NCI-H69 (cell line): ENCODE results near the gene COL5A1.

Experiments used
- DNase-seq: peaks from one replicate; lab custom pipeline; 2025; lab: John Stamatoyannopoulos, UW

Gene COL5A1

DNA sequence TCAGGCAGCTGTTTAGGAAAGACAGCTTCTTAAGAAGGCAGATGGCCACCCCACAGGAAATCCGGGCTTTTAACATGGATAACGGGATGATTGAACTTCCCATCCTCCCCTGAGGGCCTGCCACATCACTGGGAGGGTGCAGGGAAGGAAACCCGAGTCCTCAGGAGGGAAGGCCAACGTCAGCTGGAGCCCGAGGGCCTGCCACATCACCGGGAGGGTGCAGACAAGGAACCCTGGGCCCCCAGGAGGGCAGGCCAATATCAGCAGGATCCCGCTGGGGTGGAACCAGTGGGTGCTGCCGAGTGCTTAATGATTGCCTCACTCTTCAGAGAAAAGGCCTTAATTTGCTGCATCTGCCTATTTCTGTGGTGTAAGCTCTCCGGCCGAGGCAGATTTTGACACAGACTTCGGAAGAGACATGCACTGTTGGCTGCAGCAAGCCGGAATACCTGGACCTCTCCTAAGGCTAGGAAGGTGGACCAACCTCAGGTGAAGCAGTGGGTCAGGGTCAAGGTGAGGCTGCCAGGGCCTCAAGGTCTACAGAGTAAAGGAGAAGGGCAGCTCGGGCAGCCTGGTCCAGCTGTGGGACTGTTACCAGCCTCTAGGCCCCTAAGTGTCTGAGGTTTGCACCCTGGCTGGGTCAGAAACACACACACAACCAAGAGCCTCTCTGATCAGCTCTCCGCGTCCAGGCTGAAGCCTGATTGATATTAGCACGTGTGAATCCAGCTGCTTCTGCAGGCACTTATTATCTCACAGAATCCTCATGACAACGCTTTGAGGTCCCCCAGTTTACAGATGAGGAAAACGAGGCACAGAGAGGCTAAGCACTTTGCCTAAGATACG lies 14.8 kb upstream of the COL5A1 start:
- DNase-seq = peak; percentile 10

DNA sequence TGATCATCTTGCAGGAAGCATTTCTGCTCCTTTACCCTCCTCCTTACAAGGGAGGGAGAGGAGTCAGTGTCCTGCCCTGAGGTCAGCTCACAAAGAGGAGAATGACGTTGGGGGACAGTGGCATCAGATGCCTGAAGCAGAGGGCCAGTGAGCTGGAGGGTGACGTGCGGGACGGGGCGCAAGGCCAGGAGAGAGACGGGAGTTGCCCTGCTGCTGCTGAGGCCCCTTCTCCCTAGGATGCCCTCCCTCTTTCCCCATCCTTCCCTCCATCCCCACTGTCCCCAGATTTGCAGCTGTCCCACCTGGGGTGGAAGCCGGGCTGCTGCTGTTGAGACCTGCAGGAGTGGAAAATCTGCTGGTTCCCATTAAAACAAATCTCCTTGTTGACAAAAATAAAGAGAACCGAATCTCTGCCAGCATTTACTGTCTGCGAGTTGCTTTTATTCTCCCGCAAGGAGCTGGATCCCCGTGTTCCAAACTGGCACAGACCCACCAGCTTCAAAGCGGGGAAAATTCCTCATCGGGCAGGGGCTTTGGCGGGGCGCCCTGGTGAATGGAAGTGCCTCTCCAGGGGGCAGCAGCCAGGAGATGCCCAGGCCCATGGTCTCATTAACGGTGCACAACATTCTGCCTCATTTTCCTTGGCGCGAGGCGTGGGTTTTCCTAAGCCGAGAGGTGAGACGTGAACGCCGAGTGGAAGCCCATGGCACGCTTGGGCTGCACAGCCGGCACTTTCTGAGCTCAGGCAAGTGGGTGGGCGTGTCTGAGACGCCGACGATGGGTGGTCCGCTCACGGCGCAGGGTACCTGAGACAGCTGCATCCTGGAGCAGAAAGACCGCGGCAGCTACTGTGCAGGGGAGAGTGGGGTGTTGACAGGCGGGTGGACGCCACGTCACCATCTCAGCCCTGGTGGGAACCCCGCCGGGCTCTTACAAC lies 13.9 kb upstream of the COL5A1 start:
- DNase-seq = no peak

DNA sequence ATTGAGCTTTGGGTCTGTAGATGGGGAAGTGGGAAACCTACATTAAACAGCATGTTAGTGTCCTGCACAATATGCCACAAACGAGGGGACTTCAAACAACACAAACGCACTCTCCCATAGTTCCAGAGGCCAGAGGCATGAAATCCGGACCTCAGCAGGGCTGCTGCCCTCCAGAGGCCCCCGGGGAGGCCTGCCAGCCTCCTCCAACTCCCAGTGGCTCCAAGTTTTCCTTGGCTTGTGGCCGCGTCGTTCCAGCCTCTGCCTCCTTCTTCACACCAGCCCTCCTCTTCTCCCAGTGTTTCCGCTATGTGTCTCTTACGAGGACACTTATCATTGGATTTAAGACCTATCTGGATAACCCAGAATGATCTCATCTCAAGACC lies 13.3 kb upstream of the COL5A1 start:
- no peak for DNase-seq

DNA sequence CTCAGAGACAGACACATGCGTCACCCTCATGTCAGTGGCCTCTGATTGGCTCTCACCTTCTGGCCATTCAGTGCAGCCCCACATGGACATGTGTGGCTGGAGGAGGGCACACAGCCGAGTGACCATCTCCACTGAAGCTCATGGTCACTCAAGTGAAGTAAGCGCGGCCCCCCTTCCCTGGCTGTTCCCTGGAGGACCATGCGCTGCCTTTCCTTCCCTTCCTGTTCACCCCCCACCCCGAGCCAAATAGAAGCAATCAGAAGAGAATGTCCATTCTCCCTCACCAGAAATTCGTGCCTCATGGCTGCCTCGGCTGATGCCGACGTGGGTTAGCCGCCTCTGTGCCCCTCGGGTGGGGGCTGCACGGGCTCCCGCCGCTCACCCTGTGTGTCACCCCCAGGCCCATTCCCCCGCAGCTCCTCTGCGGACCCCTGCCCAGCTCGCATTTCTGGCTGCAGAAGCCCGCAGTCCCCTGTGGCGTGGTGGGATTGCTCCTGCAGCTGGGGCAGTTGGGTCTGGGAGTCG lies 12.5 kb upstream of the COL5A1 start:
- DNase-seq = no peak

DNA sequence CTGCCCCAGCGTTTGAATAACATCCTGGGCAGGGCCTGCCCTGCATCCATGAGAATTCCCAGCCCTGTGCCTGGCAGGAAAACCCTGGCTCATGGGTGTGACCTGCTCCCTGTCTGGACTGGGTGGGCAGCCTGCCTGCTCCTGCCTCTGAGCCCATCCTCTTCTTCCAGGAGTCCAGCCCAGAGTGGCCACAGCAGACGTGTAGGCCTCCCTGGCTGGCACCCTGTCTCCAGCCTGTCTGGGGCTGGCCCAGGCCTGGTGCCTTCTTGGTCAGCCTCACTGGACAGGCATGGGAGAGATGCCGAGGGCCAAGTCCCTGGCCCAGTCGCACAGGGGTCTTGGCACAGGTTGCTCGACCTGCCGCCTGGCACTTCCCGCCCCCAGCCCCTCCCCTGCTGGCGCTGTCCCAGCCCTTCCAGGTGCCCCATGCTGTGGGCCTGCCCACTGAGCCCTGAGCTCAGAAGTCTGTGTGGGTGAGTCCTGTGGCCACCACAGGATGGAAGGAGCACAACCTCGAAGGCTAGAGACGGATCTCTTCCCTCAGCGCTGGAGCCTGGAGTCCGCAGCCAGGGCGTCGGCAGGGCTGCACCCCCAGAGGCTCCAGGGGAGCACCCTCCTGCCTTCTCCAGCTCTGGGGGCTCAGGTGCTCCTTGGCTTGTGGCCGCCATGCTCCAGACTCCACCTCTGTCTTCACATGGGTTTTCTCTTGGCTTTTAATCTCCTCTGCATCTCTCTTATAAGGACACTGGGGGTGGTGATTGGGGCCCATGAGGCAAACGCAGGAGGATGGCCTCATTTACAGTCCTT lies 11.8 kb upstream of the COL5A1 start:
- DNase-seq = no peak

DNA sequence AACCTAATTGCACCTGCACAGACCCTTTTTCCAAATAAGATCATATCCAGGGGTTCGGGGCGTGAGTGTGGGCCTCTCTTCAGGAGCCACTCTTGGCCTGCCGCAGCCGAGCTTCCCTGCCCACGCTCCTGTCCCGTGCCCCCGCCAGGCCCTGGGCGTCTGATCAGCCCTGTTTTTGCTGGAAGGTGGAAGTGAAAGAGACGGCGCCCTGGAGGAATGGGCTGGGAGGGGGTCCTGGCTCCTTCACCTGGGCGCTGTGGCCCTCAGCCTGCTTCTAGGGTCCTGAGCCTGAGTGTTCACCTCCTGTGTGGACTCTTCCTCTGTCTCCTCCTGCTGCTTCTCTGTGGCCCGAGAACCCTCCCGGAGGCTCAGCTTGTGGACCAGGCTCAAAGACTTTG lies 11.2 kb upstream of the COL5A1 start:
- DNase-seq = no peak

DNA sequence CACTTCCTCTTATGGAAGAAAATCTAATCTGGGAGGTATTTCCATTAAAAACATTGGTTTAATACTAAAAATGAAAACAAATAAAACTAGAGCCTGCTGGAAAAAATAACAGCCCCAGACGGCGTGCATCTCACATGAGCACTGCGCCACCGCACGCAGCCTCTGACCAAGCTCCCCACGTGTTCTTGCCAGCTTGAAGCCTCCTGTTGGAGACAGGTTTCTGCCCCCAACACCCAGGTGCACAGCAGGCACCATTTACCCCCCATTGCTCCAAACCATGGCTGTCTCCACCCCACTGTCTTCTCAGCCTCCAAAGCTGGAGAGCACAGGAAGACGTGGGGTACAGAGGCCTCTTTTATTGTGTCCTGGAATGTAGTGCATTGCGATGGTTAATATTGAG lies 10.7 kb upstream of the COL5A1 start:
- DNase-seq = no peak

DNA sequence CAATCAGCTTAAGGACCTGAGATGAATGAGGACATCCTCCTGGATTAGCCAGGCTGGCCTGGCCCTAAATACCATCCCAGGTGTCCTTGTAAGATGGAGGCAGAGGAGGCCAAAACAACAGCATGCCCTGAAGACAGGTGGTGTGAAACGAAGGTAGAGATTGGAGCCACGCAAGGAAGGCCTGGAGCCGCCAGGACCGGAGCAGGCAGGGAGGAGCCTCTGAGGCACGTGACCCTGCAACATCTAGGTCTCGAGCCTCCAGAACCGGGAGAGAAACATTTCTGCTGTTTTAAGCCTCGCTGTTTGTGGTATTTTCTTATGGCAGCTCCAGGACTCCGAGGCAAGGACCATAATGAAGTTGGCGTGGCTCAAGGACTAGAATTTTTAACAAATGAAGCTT lies 9.7 kb upstream of the COL5A1 start:
- DNase-seq = no peak

DNA sequence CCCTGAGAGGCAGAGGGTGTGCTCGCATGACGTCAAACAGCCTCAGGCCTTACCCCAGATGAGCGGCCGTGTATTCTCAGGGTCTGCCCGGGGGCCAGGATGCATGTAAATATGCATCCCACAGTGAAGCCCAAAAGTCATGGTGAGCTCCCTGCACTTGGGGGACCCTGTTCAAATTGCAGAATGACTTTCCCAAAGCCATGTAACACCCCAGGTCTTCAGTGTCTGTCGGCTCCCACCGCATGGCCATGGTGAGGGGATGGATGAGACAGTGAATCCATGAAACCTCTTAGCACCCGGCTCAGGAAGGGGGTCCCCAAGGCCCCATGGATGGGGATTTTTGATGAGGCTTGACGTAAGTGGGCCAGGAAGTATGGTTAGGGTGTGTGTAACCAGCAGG lies 9.3 kb upstream of the COL5A1 start:
- no peak for DNase-seq

DNA sequence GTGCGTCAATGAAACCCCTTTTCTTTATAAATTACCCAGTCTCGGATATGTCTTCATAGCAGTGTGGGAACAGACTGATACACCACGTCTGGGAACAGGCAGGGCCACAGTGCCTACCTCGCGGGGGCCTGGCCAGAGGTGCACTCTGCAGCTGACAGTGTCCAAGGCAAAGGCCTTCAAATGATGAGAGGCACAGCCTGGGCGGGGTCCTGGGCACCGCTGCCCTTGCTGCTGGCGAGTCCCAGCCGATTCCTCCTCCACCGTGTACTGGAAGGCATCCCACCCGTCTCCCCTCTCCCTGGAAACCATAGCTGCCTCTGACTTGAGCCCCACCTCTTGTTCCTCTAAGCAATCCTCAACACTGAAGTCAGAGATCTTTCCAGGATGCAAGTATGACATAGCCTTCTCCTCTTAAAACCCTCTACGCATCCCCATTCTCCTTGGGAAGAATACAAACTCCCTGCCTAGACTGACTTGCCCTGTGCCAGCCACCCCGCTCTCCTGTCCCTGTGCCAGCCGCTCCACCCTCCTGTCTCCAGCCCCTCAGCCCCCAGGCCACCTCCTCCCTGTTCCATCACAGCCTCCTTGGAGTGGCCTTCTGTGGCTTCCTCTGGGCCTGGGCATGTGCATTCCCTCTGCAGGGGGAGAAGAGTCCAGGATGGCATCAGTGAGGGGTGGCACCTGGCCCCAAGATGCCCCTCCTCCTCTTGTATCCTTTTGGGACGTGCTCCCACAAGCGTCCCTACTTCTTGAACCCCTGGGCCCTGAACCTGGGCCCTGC lies 8.1 kb upstream of the COL5A1 start:
- no peak for DNase-seq

DNA sequence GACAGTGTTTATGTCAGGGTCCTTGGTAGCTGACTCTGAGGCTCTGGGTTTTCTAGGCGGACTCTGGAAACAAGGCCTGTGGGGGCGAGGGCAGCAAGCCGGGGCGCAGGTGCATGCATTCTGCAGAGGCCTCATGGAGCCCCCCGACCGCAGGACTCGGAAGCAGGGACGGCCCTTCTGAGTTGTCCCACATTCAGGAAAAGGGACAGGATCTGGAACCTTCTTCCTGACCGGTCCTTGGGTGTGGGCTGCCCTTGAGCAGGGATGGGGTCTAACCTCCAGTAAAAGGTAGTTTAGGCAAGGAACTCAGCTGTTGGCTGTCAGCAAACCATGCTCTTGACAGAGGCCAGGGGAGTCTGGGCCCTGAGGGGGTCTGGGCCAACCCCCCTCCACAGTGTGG lies 7.4 kb upstream of the COL5A1 start:
- no peak for DNase-seq

DNA sequence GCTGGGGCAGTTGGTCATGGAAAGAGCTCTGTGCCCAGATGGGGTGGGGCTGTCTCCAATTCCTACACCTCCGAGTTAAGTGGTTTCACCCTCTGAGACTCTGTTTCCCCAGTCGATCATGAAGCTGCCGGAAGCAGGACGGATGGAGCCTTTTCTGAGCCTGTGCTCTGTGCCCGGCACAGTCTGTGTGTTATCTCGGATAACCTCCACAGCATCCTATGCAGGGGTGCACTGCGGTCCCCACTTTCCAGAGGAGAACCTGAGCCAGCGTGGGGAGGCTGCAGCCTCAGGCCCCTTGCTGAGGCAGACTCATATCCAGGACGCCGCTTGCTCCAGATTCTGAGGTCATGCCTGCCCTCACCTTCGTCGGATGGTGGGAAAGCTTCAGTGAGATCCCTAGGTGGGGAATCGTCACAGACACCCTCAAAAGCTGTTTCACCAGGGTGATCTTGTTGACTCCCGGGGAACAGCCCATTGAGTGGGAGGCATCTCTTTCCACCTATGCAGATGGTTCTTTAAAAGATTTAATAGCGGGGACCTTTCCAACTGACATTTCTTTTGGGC lies 6.9 kb upstream of the COL5A1 start:
- no peak for DNase-seq

DNA sequence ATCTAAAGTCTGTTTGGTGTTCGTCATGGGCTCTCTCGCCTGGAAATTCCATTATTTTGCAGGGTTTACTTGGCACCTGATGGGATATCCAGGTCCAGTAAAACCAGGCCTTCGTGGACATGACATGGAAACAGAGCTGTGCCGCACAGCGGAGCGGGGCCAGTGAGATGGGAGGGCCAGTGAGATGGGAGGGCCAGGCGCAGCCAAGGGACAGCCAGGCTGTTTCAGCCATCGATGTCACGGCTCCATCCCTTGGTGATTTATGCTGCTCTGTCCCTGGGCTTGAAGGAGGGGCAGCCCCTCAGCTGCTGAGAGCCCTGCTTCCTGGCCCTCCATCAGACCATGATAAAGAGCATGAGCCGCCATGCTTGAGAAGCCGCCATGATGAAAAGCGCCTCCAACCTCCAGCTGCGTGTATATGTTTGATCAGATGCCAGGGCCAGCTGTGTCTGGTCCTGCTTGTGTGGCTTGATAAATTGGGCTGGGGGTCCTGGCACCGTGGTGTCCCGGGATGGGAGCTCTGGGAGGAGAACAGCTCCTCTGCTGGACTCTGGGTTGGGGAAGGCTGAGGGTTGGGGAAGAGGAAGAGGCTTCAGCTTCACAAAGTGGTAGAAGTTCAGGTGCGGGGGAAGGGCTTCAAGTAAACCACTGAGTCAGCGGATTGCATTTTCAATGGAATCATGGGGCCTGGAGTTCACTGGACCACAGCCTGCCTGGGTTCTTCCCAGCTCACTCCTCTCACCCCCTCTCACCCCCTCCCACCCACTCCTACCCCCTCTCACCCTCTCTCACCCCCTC lies 6.1 kb upstream of the COL5A1 start:
- no peak for DNase-seq

DNA sequence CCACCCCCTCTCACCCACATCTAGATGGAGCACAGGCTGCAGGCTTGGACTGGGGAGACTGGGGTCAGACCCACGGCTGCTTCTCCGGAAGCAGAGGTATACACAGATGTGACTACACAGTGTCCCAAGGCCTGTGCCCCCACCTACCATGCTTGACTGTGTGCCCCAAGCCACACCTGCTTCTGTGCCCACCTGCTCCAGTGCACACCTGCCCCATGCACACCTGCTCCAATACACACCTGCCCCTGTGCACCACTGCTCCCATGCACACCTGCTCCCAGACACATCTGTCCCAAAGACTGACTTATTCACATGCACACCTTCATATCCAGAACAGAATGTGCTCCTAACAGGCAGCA lies 5.5 kb upstream of the COL5A1 start:
- no peak for DNase-seq

DNA sequence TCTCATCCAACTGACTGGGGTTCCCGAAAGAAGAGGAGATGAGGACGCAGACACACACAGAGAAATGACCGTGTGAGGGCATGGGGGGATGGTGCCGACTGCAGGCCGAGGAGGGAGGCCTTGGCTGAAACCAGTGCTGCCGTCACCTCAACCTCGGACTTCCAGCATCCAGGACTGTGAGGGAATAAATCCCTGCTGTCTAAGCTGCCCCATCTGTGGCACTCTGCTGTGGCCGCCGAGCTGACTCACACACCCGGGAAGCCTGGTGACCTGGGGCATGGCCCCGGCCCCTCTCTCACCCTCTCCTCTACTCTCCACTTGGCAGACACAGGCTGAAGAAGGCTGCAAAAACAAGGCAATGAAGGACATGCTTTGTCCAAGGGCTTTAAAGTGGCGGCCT lies 4.4 kb upstream of the COL5A1 start:
- no peak for DNase-seq

DNA sequence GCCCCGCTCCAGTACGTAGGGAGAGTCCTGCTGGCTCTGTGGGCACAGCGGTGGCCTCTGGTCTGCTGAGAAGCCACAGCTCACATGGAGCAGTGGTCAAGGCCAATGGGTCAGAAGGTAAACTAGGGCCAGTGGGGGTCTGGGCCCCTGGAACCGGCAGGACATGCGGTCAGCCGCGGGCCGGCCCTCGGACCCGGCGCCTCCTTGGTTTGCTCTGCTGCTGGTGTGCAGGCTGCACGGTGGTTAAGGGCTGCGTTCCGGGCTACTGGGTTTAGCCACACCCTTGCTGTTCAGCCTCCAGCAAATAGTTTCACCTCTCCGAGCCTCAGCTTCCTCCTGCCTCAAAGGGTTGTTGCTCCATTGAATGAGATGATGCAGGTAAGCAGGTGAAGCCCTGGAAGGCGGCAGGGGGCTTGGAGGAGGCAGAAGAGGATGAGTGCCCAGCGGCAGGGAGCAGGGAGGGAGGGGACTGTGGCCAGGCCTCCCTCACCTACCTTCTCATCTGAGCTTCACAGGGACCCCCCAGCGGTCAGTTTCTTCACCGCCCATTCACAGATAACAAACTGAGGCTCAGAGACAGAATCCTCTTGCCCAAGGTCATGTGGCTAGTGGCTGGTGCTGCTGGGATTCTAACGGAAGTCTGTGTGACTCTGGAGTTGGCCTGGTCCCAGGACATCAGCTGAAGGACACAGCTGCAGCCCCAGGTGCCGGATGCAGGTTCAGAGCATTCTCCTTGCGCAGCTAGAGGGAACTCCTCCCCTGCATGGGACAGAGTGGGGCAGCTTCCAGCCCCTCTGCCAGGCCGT lies 3.7 kb upstream of the COL5A1 start:
- no peak for DNase-seq

DNA sequence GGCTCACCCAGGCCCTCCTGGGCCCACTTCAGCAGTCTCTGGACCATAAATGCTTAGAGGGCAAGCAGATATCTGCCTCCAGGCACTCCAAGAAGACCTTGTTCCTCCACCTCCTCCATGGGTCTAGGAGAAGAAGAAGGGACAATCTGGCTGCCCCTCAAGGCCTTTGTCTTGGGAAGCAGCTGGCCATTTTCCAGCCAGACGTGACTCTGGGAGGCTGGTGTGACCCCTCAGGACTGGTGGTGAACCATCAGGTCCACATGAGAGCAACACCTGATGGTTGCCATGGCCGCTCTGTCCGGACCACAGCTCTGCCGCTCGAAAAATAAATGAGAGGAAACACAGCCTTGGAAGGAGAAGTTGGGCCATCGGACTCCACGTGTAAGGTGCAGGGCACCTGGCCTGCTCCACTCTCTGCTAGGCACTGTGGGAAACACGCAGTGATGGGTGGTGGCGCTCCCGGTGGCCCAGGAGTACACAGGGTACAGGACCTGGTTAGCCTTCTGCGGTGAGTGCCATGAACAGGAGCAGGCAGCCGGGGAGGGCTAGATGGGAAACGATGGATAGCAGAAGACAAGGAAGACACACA lies 3.0 kb upstream of the COL5A1 start:
- no peak for DNase-seq

DNA sequence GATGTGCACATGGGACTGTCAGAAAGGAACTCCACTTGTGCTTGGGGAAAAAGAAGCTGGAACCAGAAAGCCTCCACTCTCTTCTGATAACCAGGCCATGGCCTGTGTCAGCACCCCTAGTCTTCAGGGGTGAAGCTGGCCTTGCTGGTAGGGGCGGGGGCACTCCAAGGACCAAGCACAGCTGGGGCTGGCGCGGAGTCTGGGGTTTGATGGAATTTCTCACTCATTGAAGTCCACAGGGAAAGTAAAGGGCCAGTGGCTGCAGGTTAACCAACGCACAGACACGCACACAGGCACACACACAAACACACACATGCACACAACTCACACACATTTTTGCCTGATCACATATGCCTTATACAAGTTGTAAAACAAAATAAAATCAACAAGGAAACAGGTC lies 1.6 kb upstream of the COL5A1 start:
- no peak for DNase-seq
